ENCODE data around the gene ATAD3C.
"Not testable (repeated sequence)": the region's sequence is repeated elsewhere in the genome, so short reads cannot be mapped to it uniquely, and the experiment has no call there.

Gene ATAD3C

GRCh38 chr1:1418464-1419362 lies 30.8 kb upstream of the ATAD3C start:
- DNase-seq (ENCODE audit: low spot score): no peak

- no peak for DNase-seq (ENCODE audit: low spot score)
Observed at GRCh38 chr1:1419363-1419812, 30.1 kb upstream of the ATAD3C start.

DNA sequence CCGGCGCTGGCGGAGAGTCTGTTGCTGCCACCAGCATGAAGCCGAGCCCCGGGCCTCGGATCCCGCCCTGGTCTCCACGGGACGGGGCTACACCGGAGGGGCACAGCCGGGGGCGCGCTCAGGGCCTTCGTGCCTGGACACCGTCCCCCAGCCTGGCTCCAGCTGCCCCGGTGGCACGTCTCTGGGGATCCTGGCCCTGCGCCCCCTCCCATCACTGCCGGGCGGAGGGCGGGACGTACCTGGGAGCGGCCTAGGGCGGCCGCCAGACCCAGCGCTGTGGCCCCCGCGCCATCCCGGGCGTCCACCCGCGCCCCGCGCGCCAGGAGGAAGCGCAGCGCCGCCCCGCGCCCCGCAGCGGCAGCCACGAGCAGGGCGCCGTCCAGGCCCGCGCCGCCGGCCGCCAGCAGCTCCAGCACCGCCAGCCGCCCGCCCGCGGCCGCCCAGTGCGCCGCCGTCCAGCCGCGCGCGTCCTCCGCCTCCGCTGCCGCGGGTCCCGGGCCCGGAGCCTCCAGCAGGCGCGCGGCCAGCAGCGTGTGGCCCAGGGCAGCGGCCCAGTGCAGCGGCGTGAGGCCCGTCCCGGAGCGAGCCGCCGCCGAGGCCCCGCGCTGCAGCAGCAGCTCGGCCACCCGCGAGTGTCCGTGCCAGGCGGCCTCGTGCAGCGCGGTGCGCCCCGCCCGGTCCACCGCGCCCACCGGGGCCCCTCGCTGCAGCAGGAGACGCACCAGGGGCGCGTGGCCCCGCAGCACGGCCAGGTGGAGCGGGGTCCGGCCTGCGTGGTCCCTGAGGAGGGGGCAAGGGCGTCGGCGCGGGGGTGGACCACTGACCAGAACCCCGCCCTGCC lies 29.5 kb upstream of the ATAD3C start:
- no peak for DNase-seq (ENCODE audit: low spot score)

DNA sequence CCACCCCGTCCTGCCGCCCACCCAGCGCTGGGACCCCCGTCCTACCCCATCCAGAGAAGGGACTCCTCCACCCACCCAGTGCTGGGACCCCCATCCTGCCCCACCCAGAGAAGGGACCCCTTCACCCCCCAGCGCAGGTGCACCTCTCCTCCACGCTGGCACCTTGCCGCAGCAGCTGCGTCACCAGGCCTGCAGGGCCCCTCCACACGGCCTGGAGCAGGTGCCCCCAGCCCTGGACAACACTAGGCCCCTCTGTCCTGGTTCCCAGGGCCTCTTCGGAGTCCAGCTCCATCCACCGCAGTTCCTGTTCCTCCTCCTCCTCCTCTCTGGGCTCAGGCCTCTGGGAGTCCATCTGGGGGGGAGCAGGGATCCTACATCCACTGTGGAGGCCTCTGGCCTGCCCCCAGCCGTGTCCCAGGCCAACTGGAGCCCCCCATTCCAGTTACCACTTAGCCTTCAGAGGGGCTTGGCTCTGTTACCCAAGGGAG lies 28.8 kb upstream of the ATAD3C start:
- DNase-seq (ENCODE audit: low spot score): no peak

DNA sequence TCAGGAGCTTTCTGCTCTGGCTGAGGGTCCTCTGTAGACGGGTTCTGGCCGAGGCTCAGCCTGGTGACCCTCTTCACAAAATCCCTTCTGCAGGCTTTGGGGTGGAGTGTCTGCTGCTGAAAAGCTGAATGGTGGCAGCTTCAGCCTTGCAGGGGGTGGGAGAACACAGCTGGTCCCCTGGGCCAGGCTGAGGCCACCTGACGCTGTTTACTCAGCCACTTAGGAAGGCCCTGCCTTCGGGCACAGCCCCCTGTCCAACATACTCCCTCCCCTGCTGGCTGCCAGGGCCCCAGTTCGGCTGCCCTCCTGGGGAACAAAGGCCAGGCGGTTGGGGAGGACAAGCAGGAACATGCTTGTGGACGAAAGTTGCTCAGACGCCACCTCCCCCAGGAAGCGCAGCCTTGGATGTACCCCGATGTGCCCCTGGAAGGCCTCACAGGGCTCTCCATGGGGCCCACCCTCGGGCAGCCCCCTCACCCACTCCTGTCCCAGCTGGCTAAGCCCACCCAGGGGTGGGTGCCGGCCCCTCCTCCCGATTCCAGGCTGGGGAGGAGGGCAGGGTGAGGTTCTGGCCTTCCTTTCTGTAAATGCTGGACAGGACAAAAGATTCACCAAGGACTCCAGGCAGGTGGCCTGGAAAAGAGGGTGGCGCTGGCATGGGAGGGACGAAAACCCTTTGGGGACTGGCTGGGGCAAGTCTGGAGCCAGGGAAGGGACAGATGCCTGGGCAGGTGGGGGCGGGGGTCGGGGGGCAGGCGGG lies 28.2 kb upstream of the ATAD3C start, which contains the start of gene ANKRD65:
TSS of gene ANKRD65 (minus strand) at position 130 of the 760 bp plus-strand sequence. CDS start 271 bp downstream, outside the sequence.
- DNase-seq (ENCODE audit: low spot score): no peak

GRCh38 chr1:1421907-1422464 lies 27.5 kb upstream of the ATAD3C start:
- DNase-seq (ENCODE audit: low spot score): no peak

DNA sequence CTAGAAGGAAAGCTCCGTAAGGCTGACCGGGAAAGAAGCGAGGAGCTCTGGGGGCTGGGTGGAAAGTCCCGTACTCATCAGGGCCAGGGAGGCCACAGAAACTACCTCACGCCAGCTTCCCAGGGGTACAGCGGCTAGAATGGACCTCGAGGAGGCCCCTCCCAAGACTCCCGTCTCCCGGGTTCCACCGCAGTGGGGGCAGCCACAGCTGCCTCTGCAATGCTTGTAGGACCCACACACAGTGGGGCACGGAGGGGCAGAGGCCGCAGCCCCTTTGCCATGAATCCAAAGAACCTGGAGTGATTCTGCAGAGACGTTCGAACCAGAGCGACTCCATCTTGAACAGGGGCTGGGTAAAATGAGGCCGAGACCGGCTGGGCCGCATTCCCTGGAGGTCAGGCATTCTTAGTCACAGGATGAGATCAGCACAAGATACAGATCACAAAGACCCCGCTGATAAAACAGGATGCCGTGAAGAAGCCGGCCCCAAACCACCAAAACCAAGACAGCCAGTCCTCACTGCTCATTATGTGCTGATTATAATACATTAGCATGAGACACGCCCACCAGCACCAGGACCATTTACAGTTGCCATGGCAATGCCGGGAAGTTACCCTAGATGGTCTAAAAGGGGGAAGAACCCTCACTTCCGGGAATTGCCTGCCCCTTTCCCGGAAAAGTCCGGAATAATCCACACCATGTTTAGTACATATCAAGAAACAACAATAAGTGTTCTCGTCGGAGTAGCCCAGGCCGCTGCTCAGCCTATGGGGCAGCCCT lies 26.8 kb upstream of the ATAD3C start:
- DNase-seq (ENCODE audit: low spot score): no peak

DNA sequence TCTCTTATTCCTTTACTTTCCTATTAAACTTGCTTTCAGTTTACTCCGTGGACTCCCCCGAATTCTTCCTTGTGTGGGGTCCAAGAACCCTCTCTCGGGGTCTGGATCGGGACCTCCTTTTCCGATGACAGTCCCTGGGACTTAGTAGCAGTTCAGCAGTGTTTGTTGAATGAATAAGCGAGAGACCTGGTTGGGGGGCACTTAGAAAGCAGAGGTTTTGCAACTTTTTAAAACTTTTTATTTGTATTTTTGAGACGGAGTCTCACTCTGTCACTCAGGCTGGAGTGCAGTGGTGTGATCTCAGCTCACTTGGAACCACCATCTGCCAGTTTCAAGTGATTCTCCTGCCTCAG lies 26.3 kb upstream of the ATAD3C start:
- DNase-seq (ENCODE audit: low spot score): no peak

- DNase-seq (ENCODE audit: low spot score): no peak
Observed at GRCh38 chr1:1424707-1425106, 24.8 kb upstream of the ATAD3C start.

- DNase-seq (ENCODE audit: low spot score): no peak
Observed at GRCh38 chr1:1425426-1425752, 24.1 kb upstream of the ATAD3C start.

DNA sequence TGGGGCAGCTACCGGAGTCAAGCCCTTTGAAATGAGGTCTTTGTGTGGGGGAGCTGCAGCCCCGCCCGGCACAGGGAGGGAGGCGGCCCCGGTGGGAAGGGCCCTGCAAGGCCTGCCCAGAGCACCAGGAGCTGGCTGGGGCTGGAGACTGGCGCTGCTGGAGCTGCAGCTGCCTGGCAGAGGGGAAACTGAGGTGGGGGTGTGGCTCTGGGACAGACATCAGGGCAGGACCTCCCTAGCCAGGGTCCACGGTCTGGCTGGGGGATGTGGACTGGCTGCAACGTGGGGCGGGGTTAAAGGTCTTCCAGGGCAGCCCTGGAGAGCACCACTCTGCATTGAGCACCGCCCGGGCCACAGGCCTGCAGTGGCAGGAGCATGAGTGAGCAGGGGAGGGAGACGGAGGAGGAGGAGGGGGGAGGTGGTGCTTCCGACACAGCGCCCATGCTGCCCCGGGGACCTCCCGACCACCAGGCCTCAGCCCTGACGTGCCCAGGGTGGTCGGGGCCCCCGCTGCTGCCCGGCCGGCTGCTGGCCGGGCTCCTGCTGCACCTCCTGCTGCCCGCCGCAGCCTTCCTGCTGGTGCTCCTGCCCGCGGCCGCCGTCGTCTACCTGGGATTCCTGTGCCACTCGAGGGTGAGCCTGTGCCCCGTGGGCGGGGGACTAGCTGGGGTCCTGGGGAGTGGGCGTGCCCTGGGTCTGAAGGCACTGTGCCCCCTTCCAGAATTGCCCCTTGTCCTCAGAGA lies 23.6 kb upstream of the ATAD3C start:
- DNase-seq (ENCODE audit: low spot score): no peak

DNA sequence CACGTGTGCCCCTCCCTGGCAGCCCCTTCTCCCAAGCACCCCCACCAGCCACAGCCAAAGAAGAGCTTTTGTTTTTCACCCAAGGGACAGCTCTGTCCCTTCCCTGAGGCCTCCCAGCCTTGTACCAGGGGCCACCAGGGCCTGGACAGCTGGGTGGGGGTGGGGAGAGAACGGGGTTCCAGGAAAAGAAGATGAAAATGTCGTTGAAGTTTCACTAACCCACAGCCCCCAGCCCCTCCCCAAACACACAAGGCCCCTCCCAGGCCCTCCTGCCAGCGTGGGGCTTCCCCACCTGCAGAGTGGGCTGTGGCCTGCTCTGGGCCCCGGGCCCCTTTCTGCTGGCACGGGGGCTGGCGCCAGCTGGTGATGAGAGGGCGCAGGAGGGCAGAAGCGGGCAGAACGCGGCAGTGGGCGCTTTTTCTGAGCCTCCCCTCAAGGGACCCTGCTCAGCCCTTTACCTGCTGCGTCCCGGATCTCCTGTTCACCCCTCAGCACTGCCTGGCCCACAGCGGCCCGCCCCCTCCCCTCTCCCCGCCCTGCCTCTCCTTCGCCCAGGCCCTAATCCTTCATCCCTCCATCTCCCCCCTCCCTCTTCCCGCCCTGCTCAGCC lies 22.9 kb upstream of the ATAD3C start:
- no peak for DNase-seq (ENCODE audit: low spot score)

GRCh38 chr1:1427106-1427819 lies 22.2 kb upstream of the ATAD3C start:
- no peak for DNase-seq (ENCODE audit: low spot score)

GRCh38 chr1:1427820-1428148 lies 21.7 kb upstream of the ATAD3C start:
- DNase-seq (ENCODE audit: low spot score): no peak

DNA sequence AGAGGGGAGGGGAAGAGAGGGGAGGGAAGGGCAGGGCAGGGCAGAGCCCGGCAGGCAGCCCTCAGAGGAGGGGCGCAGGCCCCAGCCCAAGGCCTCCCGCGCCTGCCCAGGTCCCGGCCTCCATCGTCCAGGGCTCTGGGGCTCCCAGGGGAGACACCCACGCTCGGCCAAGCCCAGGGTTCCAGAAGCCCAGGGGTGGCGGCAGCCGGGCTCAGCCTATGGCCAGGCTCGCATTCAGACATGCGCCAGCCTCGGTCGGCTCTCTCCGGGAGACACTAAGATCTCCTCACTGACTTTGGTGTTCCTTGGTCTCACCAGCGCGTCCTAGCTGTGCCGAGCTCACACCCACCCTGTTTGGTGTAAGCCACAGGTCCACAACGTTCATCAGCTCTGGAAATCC lies 21.3 kb upstream of the ATAD3C start:
- no peak for DNase-seq (ENCODE audit: low spot score)

GRCh38 chr1:1428967-1429366 lies 20.5 kb upstream of the ATAD3C start:
- DNase-seq (ENCODE audit: low spot score): not testable (repeated sequence)

DNA sequence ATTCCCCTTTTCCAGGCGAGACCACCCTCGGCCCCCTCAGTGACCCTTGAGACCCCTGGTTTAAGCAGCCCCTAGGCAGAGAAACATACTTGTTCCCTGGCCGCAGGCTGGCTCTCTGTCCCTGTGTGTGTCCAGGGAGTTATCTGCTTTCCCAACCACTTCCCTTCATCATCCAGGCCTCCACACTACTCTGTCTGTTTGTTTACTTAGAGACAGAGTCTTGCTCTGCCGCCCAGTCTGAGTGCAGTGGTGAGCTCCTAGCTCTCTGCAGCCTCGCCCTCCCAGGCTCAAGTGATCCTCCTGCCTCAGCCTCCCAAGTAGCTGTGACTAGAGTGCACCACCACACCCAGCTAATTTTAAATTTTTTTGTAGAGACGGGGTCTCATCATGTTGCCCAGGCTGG lies 19.8 kb upstream of the ATAD3C start:
- DNase-seq (ENCODE audit: low spot score): no peak

GRCh38 chr1:1430114-1430982 lies 19.1 kb upstream of the ATAD3C start:
- DNase-seq (ENCODE audit: low spot score): no peak

Data from activated CD4-positive, alpha-beta T cell treated with anti-CD3 and anti-CD28 coated beads, Interleukin-2, Interleukin-4, amounts not matched to agents 100 ng/mL and 50 ng/mL, durations not matched to agents 16 hours and 8 hours (primary cell).